IMR-90 (cell line): ENCODE results near the gene CHMP5. TPM values are rescaled to one million over a fixed set of nuclear protein-coding genes. Genes with fewer than 3 reads are reported as not detected.

Source experiments
- ATAC-seq: fragments of 200-7000 bp; cut with Tn5 transposase; 2 replicates; pipeline ENCODE4 v1.9.1; 2020; ENCODE audit warnings: low read depth, mild to moderate bottlenecking, moderate library complexity
- BruUV-seq: library from RNA; stranded (reverse); fragments of 400-500 nt; replicated peaks from 2 replicates; lab custom pipeline; 2021; lab: Mats Ljungman, UMichigan
- CTCF ChIA-PET: fragments of 300-600 bp; formaldehyde crosslinking; extraction: SDS; loops from one replicate; lab custom pipeline; 2021; ENCODE audit warnings: antibody characterized with exemption; lab: Yijun Ruan, JAX
- POLR2A ChIA-PET: fragments of 300-600 bp; sonication (Branson Sonifier 250); formaldehyde crosslinking; loops from one replicate; lab custom pipeline; 2022; ENCODE audit warnings: antibody characterized with exemption; ENCODE audit not compliant: unreplicated experiment; lab: Charles Lee
- DNase-seq: peaks from one replicate; pipeline ENCODE4 v3.0.0; 2013
- H2AFZ ChIP-seq: replicated peaks from 2 replicates; pipeline ENCODE3; 2013; ENCODE audit warnings: low read length, mild to moderate bottlenecking; ENCODE audit not compliant: poor library complexity
- H2AK5ac ChIP-seq: 2 replicates; pipeline ENCODE4 v1.6.1; 2013; ENCODE audit warnings: low read depth, low read length, inconsistent platforms
- H2AK9ac ChIP-seq: replicated peaks from 2 replicates; pipeline ENCODE3; 2013; ENCODE audit warnings: mild to moderate bottlenecking, low read depth, low read length, moderate library complexity; ENCODE audit not compliant: poor library complexity
- H2BK120ac ChIP-seq: 2 replicates; pipeline ENCODE4 v1.6.1; 2013; ENCODE audit warnings: low read depth, low read length, inconsistent platforms
- H2BK15ac ChIP-seq: 3 replicates; pipeline ENCODE4 v1.6.1; 2013; ENCODE audit warnings: low read depth, low read length, inconsistent platforms
- H2BK20ac ChIP-seq: 2 replicates; pipeline ENCODE4 v1.6.1; 2013; ENCODE audit warnings: low read depth, mild to moderate bottlenecking, inconsistent platforms, low read length, moderate library complexity
- H2BK5ac ChIP-seq: 2 replicates; pipeline ENCODE4 v1.6.1; 2013; ENCODE audit warnings: mild to moderate bottlenecking, low read depth, low read length, inconsistent platforms; ENCODE audit not compliant: poor library complexity, severe bottlenecking
- H3K14ac ChIP-seq: replicated peaks from 2 replicates; pipeline ENCODE4 v1.6.1; 2013; ENCODE audit warnings: low read depth, low read length, inconsistent platforms
- H3K18ac ChIP-seq: 2 replicates; pipeline ENCODE4 v1.6.1; 2013; ENCODE audit warnings: low read depth, low read length, control low read depth
- H3K23ac ChIP-seq: 2 replicates; pipeline ENCODE4 v1.6.1; 2013; ENCODE audit warnings: low read depth, low read length, inconsistent platforms
- H3K27ac ChIP-seq: 2 replicates; pipeline ENCODE4 v1.5.1; 2013; ENCODE audit warnings: mild to moderate bottlenecking, control low read depth, low read length; ENCODE audit not compliant: insufficient read depth
- H3K27me3 ChIP-seq: 2 replicates; pipeline ENCODE4 v1.6.1; 2013; ENCODE audit warnings: low read length; ENCODE audit not compliant: control insufficient read depth, insufficient read depth
- H3K36me3 ChIP-seq: 2 replicates; pipeline ENCODE4 v1.6.1; 2013; ENCODE audit warnings: low read length, mixed read lengths; ENCODE audit not compliant: control insufficient read depth, insufficient read depth
- H3K4ac ChIP-seq: 2 replicates; pipeline ENCODE4 v1.6.1; 2013; ENCODE audit warnings: low read depth, low read length, inconsistent platforms
- H3K4me1 ChIP-seq: 2 replicates; pipeline ENCODE4 v1.6.1; 2013; ENCODE audit warnings: low read length, mixed read lengths; ENCODE audit not compliant: control insufficient read depth, insufficient read depth
- H3K4me2 ChIP-seq: 2 replicates; pipeline ENCODE4 v1.6.1; 2013; ENCODE audit warnings: low read depth, mild to moderate bottlenecking, control low read depth, low read length, moderate library complexity
- H3K4me3 ChIP-seq: 2 replicates; pipeline ENCODE4 v1.5.1; 2013; ENCODE audit warnings: low read depth, mild to moderate bottlenecking, control low read depth, low read length, moderate library complexity; ENCODE audit not compliant: insufficient read depth
- H3K56ac ChIP-seq: 2 replicates; pipeline ENCODE4 v1.6.1; 2013; ENCODE audit warnings: low read length, inconsistent platforms; ENCODE audit not compliant: insufficient read depth; ENCODE audit errors: extremely low read depth
- H3K79me1 ChIP-seq, 2 experiments: 2 replicates each; pipeline ENCODE4 v1.6.1; 2013; ENCODE audit warnings: low read length in 2 of 2, inconsistent platforms in 1 of 2, low read depth in 1 of 2
- H3K9ac ChIP-seq: 2 replicates; pipeline ENCODE4 v1.6.1; 2013; ENCODE audit warnings: low read depth, low read length, control low read depth
- H3K9me1 ChIP-seq: 2 replicates; pipeline ENCODE4 v1.6.1; 2013; ENCODE audit warnings: low read length, inconsistent platforms; ENCODE audit not compliant: insufficient read depth
- H3K9me3 ChIP-seq: 2 replicates; pipeline ENCODE4 v1.6.1; 2013; ENCODE audit warnings: low read length; ENCODE audit not compliant: control insufficient read depth, insufficient read depth
- H4K20me1 ChIP-seq: 2 replicates; pipeline ENCODE4 v1.6.1; 2013; ENCODE audit warnings: low read length, inconsistent platforms; ENCODE audit not compliant: insufficient read depth
- H4K5ac ChIP-seq: 2 replicates; pipeline ENCODE4 v1.6.1; 2013; ENCODE audit warnings: mild to moderate bottlenecking, low read depth, low read length, control low read depth
- H4K8ac ChIP-seq, 2 experiments: 2 replicates each; pipeline ENCODE4 v1.6.1; 2013; ENCODE audit warnings: low read depth in 2 of 2, low read length in 2 of 2, control low read depth in 1 of 2, inconsistent platforms in 1 of 2
- H4K91ac ChIP-seq: 2 replicates; pipeline ENCODE4 v1.6.1; 2013; ENCODE audit warnings: low read depth, low read length, inconsistent platforms; ENCODE audit not compliant: insufficient read depth
- BHLHE40 ChIP-seq: fragments of 150-350 bp; IDR thresholded peaks from 2 replicates; pipeline ENCODE4 v1.6.1; 2016; ENCODE audit warnings: mild to moderate bottlenecking, low read depth, low read length
- CEBPB ChIP-seq: IDR thresholded peaks from 2 replicates; pipeline ENCODE4 v1.6.1; 2012; ENCODE audit warnings: low read depth, low read length, improper control_type of control experiment
- CHD1 ChIP-seq: IDR thresholded peaks from 2 replicates; pipeline ENCODE4 v1.6.1; 2012; ENCODE audit warnings: low read depth, low read length, improper control_type of control experiment
- FOS ChIP-seq: fragments of 150-350 bp; IDR thresholded peaks from 2 replicates; pipeline ENCODE4 v1.6.1; 2016; ENCODE audit warnings: low read depth, low read length
- MAFK ChIP-seq: IDR thresholded peaks from 2 replicates; pipeline ENCODE4 v1.6.1; 2012; ENCODE audit warnings: low read depth, low read length, improper control_type of control experiment
- MAZ ChIP-seq: IDR thresholded peaks from 2 replicates; pipeline ENCODE4 v1.6.1; 2012; ENCODE audit warnings: low read depth, mild to moderate bottlenecking, low read length, improper control_type of control experiment, moderate library complexity, borderline replicate concordance
- MXI1 ChIP-seq: IDR thresholded peaks from 2 replicates; pipeline ENCODE4 v1.6.1; 2012; ENCODE audit warnings: low read depth, mild to moderate bottlenecking, low read length, moderate library complexity, borderline replicate concordance
- NFE2L2 ChIP-seq: fragments of 150-350 bp; IDR thresholded peaks from 2 replicates; pipeline ENCODE4 v1.6.1; 2016; ENCODE audit warnings: low read depth, mild to moderate bottlenecking, low read length
- POLR2A ChIP-seq: IDR thresholded peaks from 2 replicates; pipeline ENCODE4 v1.6.1; 2012; ENCODE audit warnings: mild to moderate bottlenecking, low read depth, low read length
- RAD21 ChIP-seq: IDR thresholded peaks from 2 replicates; pipeline ENCODE4 v1.6.1; 2012; ENCODE audit warnings: low read length, improper control_type of control experiment
- RCOR1 ChIP-seq: IDR thresholded peaks from 2 replicates; pipeline ENCODE4 v1.6.1; 2012; ENCODE audit warnings: mild to moderate bottlenecking, low read length, improper control_type of control experiment; ENCODE audit not compliant: insufficient replicate concordance
- RFX5 ChIP-seq: IDR thresholded peaks from 2 replicates; pipeline ENCODE4 v1.8.0; 2012; ENCODE audit warnings: low read depth, mild to moderate bottlenecking, low read length, moderate library complexity
- SMC3 ChIP-seq: fragments of 150-350 bp; IDR thresholded peaks from 2 replicates; pipeline ENCODE4 v1.6.1; 2016; ENCODE audit warnings: low read depth, mild to moderate bottlenecking, antibody characterized with exemption, low read length, moderate library complexity
- WGBS, 2 experiments: methylation state at CpG; one replicate each; pipeline versions ENCODE4 v1.1.5 to v1.1.7; 2013; ENCODE audit warnings: missing lambda C conversion rate in 2 of 2; ENCODE audit not compliant: insufficient read length in 1 of 2; ENCODE audit errors: extremely low coverage in 2 of 2; 5-methylcytosine and 5-hydroxymethylcytosine counted together
- dilution Hi-C: fragments of 300-500 bp; cut with HindIII; formaldehyde crosslinking; loops from one replicate; pipeline ENCODE4 v1.14.3; 2018; ENCODE audit warnings: low sequenced_read_pairs; ENCODE audit not compliant: unreplicated experiment
- in situ Hi-C: fragments of 300-500 bp; cut with MboI; formaldehyde crosslinking; loops from 3 replicates; pipeline ENCODE4 v1.14.3; 2019; ENCODE audit warnings: low sequenced_read_pairs, inconsistent platforms, mixed read lengths
- intact Hi-C: fragments of 100-400 bp; cut with micrococcal nuclease; formaldehyde crosslinking; loops from 2 replicates; pipeline ENCODE4 v1.10.0; 2022
- polyA plus RNA-seq, 3 experiments: library from polyadenylated mRNA; depleted of rRNA; stranded (reverse); fragments of >200 nt; gene quantifications; 2 replicates each; pipeline ENCODE4 v1.2.3, GENCODE V29; 2012; ENCODE audit warnings: low replicate concordance in 1 of 3
- total RNA-seq: library from RNA; depleted of rRNA; stranded (reverse); fragments of >200 nt; gene quantifications from 2 replicates; pipeline ENCODE4 v1.2.3, GENCODE V29; 2012
- TF ChIP-seq, protein P1 (sequence below): fragments of 150-350 bp; IDR thresholded peaks from 2 replicates; pipeline ENCODE4 v1.6.1; 2016; ENCODE audit warnings: low read depth, mild to moderate bottlenecking, low read length, moderate library complexity, borderline replicate concordance
- TF ChIP-seq, protein P2 (sequence below): conservative IDR thresholded peaks from 2 replicates; pipeline ENCODE4 v1.5.1; 2012; ENCODE audit warnings: mild to moderate bottlenecking, low read depth, low read length, improper control_type of control experiment
- TF ChIP-seq, protein P3 (sequence below): fragments of 150-350 bp; IDR thresholded peaks from 2 replicates; pipeline ENCODE4 v1.6.1; 2017; ENCODE audit warnings: mild to moderate bottlenecking, antibody characterized with exemption, low read length, low read depth

Gene CHMP5
- total and polyA plus RNA-seq, 2 of the 4 experiments (the other 2 are of a cell fraction), result 70.6 to 80.8 TPM

DNA sequence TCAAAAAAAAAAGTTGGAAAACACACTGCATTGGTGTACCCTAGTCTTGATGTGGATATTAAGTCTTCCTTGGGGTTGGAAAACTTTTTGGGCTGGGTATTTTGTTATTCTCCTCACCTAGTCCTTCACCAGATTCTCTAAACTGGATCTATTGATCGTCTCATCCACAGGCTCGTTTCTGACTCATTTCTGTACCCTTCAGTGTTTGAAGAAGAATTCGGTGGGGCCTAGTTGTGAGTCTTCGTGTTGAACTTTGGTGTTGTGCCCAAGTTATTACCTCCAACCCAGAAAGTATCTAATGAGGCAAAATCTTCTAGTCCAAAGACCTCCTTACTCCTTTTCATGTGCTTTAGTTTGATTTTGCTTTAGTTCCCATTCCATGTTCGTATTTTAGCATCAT, 27.1 kb downstream of the CHMP5 start:
- DNase-seq (no peak), ATAC-seq (no peak)
- TF ChIP-seq SMC3 (no peak), MXI1 (no peak), MAZ (no peak), BHLHE40 (no peak), FOS (no peak), CEBPB (no peak), NFE2L2 (no peak), MAFK (no peak), RCOR1 (no peak), RAD21 (no peak), POLR2A (no peak), CHD1 (no peak), RFX5 (no peak)
- TF ChIP-seq, protein P1, sequence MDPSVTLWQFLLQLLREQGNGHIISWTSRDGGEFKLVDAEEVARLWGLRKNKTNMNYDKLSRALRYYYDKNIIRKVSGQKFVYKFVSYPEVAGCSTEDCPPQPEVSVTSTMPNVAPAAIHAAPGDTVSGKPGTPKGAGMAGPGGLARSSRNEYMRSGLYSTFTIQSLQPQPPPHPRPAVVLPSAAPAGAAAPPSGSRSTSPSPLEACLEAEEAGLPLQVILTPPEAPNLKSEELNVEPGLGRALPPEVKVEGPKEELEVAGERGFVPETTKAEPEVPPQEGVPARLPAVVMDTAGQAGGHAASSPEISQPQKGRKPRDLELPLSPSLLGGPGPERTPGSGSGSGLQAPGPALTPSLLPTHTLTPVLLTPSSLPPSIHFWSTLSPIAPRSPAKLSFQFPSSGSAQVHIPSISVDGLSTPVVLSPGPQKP, result no peak
- TF ChIP-seq, protein P2, sequence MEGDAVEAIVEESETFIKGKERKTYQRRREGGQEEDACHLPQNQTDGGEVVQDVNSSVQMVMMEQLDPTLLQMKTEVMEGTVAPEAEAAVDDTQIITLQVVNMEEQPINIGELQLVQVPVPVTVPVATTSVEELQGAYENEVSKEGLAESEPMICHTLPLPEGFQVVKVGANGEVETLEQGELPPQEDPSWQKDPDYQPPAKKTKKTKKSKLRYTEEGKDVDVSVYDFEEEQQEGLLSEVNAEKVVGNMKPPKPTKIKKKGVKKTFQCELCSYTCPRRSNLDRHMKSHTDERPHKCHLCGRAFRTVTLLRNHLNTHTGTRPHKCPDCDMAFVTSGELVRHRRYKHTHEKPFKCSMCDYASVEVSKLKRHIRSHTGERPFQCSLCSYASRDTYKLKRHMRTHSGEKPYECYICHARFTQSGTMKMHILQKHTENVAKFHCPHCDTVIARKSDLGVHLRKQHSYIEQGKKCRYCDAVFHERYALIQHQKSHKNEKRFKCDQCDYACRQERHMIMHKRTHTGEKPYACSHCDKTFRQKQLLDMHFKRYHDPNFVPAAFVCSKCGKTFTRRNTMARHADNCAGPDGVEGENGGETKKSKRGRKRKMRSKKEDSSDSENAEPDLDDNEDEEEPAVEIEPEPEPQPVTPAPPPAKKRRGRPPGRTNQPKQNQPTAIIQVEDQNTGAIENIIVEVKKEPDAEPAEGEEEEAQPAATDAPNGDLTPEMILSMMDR, result no peak
- TF ChIP-seq, protein P3, sequence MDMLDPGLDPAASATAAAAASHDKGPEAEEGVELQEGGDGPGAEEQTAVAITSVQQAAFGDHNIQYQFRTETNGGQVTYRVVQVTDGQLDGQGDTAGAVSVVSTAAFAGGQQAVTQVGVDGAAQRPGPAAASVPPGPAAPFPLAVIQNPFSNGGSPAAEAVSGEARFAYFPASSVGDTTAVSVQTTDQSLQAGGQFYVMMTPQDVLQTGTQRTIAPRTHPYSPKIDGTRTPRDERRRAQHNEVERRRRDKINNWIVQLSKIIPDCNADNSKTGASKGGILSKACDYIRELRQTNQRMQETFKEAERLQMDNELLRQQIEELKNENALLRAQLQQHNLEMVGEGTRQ, result no peak
- BruUV-seq, result no TSS peak
- Histone ChIP-seq H2AK9ac (no peak overlapping the region), H3K4me3 (no peak overlapping the region), H3K9ac (no peak overlapping the region), H2AK5ac (peak overlapping the region; percentile 44; the same call in 1 of the 2 replicates), H3K27me3 (no peaks in the 10 kb centered on the region), H3K23ac (no peak overlapping the region), H3K4ac (no peak overlapping the region), H3K14ac (no peak overlapping the region), H3K27ac (no peak overlapping the region), H3K9me1 (no peaks in the 10 kb centered on the region), H2BK120ac (no peak overlapping the region), H3K79me1 (peaks cover 39 to 63% of the 10 kb centered on the region in 2 experiments), H3K36me3 (peaks cover 20% of the 10 kb centered on the region), H3K4me1 (peaks cover 6% of the 10 kb centered on the region), H2BK5ac (no peak overlapping the region), H3K56ac (no peak overlapping the region), H2AFZ (no peak overlapping the region), H4K5ac (no peak overlapping the region), H3K9me3 (no peaks in the 10 kb centered on the region), H3K4me2 (no peak overlapping the region), H3K18ac (no peak overlapping the region), H4K20me1 (no peaks in the 10 kb centered on the region), H4K8ac (no peak overlapping the region), H2BK20ac (no peak overlapping the region), H4K91ac (no peak overlapping the region), H2BK15ac (no peak overlapping the region)
- intact Hi-C loops (loop anchor here (10.0 kb wide), 1 partner anchor 63 kb away; no protein-coding TSS in a partner anchor), dilution Hi-C loops (loop anchor here (25.0 kb wide), 1 partner anchor 170 kb away; the partner anchor contains the start of gene NOL6), in situ Hi-C loops (loop anchor here (5.0 kb wide), 1 partner anchor 175 kb away; no protein-coding TSS in a partner anchor)
- no CpG with 5 or more reads among the region's 5 CpGs for WGBS, 2 experiments
- CTCF ChIA-PET, result interaction anchor here (0.6 kb wide), 1 partner anchor 175 kb away, joined by 5 read pairs; no protein-coding TSS in a partner anchor
- POLR2A ChIA-PET, result no interaction called here
